ENCODE results near the gene APOL4.
"Not testable (repeated sequence)": the region's sequence is repeated elsewhere in the genome, so short reads cannot be mapped to it uniquely, and the experiment has no call there.

Gene APOL4

DNA sequence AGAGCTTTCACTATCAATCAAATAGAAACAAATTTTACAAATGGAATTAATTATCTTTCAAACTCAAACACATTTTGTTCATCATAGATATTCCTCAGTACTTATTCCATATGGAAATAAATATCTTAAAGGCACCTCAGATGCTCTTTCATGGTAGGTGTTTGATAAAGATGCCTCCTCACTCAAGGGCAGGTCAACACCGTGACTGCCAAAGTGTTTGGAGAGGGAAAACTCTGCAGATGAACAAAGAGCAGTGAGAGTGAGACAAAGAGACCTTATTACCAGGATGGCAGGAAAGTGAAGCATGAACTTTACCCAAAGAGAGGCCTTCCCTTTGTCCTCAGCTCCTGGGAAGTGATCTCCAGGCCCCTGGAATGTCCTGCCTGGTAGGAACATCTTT lies 26.8 kb upstream of the APOL4 start:
- H3K9me3 ChIP-seq (ENCODE audit: control insufficient read depth, insufficient read depth, low read length); H3K9ac ChIP-seq (ENCODE audit: low read depth, low read length); H3K4me3 ChIP-seq (ENCODE audit: low read depth, low read length); H3K4me1 ChIP-seq (ENCODE audit: control insufficient read depth, insufficient read depth, low read length); H3K36me3 ChIP-seq (ENCODE audit: control insufficient read depth, insufficient read depth, low read length); H3K27me3 ChIP-seq (ENCODE audit: control insufficient read depth, insufficient read depth, low read length): not testable (repeated sequence)

GRCh38 chr22:36227806-36228205 lies 26.2 kb upstream of the APOL4 start:
- Histone ChIP-seq H3K9ac (ENCODE audit: low read depth, low read length) (no peak overlapping the region), H3K36me3 (ENCODE audit: control insufficient read depth, insufficient read depth, low read length) (peaks cover 8% of the 10 kb centered on the region), H3K4me1 (ENCODE audit: control insufficient read depth, insufficient read depth, low read length) (no peaks in the 10 kb centered on the region), H3K27me3 (ENCODE audit: control insufficient read depth, insufficient read depth, low read length) (no peaks in the 10 kb centered on the region), H3K4me3 (ENCODE audit: low read depth, low read length) (no peak overlapping the region), H3K9me3 (ENCODE audit: control insufficient read depth, insufficient read depth, low read length) (no peaks in the 10 kb centered on the region)

DNA sequence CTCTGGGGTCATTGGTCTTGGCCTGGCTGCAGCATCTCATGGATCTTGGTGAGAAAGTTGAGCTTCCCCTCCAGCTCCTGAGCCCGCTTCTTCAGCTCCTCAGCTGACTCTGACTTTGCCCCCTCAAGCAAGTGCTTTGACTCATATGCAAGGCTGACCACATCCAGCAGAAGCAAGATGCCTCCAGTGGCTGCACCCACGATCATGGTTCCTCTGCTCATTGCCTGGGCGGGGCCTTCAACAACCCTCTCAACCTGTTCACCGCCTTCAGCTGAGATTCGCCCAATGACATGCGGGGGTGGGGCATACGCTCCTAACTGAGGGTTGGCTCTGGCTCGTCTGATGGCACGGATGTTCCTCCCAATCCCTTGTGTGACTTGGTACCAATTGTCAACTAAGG lies 25.8 kb upstream of the APOL4 start:
- Histone ChIP-seq H3K4me3 (ENCODE audit: low read depth, low read length) (no peak overlapping the region), H3K9ac (ENCODE audit: low read depth, low read length) (no peak overlapping the region), H3K9me3 (ENCODE audit: control insufficient read depth, insufficient read depth, low read length) (no peaks in the 10 kb centered on the region), H3K4me1 (ENCODE audit: control insufficient read depth, insufficient read depth, low read length) (no peaks in the 10 kb centered on the region), H3K27me3 (ENCODE audit: control insufficient read depth, insufficient read depth, low read length) (no peaks in the 10 kb centered on the region), H3K36me3 (ENCODE audit: control insufficient read depth, insufficient read depth, low read length) (peaks cover 8% of the 10 kb centered on the region)

DNA sequence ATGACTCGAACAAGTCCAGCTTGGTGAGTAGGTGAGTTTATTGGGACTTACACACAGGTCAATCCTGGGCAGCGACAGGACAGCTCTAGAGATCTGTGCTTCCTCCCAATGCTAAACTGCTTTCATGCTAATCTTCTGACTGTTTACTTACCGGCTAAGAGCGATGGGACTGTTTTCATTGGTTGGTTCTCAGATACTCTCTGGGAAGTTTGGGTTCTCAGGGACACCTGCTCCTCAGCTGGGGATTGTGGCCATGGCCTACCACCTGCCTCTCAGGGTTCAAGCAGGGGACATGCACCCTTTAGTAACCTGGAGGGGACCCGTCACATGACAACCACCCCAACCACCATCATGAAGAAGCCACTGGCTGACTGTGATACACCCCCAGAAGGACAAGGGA lies 24.6 kb upstream of the APOL4 start:
- Histone ChIP-seq H3K4me3 (ENCODE audit: low read depth, low read length) (no peak overlapping the region), H3K36me3 (ENCODE audit: control insufficient read depth, insufficient read depth, low read length) (peaks cover 8% of the 10 kb centered on the region), H3K27me3 (ENCODE audit: control insufficient read depth, insufficient read depth, low read length) (no peaks in the 10 kb centered on the region), H3K4me1 (ENCODE audit: control insufficient read depth, insufficient read depth, low read length) (no peaks in the 10 kb centered on the region), H3K9ac (ENCODE audit: low read depth, low read length) (no peak overlapping the region), H3K9me3 (ENCODE audit: control insufficient read depth, insufficient read depth, low read length) (no peaks in the 10 kb centered on the region)

GRCh38 chr22:36225333-36225922 lies 23.8 kb upstream of the APOL4 start:
- Histone ChIP-seq H3K36me3 (ENCODE audit: control insufficient read depth, insufficient read depth, low read length) (peaks cover 8% of the 10 kb centered on the region), H3K9me3 (ENCODE audit: control insufficient read depth, insufficient read depth, low read length) (no peaks in the 10 kb centered on the region), H3K27me3 (ENCODE audit: control insufficient read depth, insufficient read depth, low read length) (no peaks in the 10 kb centered on the region), H3K9ac (ENCODE audit: low read depth, low read length) (no peak overlapping the region), H3K4me1 (ENCODE audit: control insufficient read depth, insufficient read depth, low read length) (no peaks in the 10 kb centered on the region), H3K4me3 (ENCODE audit: low read depth, low read length) (no peak overlapping the region)

DNA sequence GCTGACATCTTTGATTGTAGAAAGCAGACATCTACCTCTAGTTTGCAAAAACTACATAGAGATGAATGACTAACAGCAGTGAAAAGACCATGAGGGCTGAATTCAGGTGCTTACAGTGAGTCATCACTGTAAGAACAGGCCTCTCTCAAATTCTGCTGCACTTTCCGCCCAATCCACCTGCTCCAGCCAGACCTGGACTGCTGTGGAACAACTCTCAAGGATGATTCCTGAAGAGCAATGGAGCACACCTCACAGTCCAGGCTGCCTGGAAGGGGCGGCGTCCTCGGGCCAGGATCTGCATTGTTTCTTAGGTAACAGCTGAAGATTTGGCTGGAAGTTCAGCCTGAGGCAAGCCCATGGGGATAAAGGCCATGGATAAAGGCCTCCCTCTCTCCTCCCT lies 22.6 kb upstream of the APOL4 start:
- no peaks in the 10 kb centered on the region for H3K27me3 ChIP-seq (ENCODE audit: control insufficient read depth, insufficient read depth, low read length)
- H3K4me3 ChIP-seq (ENCODE audit: low read depth, low read length), result no peak overlapping the region
- no peaks in the 10 kb centered on the region for H3K4me1 ChIP-seq (ENCODE audit: control insufficient read depth, insufficient read depth, low read length)
- peaks cover 8% of the 10 kb centered on the region for H3K36me3 ChIP-seq (ENCODE audit: control insufficient read depth, insufficient read depth, low read length)
- H3K9ac ChIP-seq (ENCODE audit: low read depth, low read length), result no peak overlapping the region
- H3K9me3 ChIP-seq (ENCODE audit: control insufficient read depth, insufficient read depth, low read length), result no peaks in the 10 kb centered on the region

- Histone ChIP-seq H3K9me3 (ENCODE audit: control insufficient read depth, insufficient read depth, low read length) (no peaks in the 10 kb centered on the region), H3K27me3 (ENCODE audit: control insufficient read depth, insufficient read depth, low read length) (no peaks in the 10 kb centered on the region), H3K4me3 (ENCODE audit: low read depth, low read length) (no peak overlapping the region), H3K36me3 (ENCODE audit: control insufficient read depth, insufficient read depth, low read length) (peaks cover 8% of the 10 kb centered on the region), H3K4me1 (ENCODE audit: control insufficient read depth, insufficient read depth, low read length) (no peaks in the 10 kb centered on the region), H3K9ac (ENCODE audit: low read depth, low read length) (peak overlapping the region; percentile 63)
Observed at GRCh38 chr22:36223504-36223903, 21.9 kb upstream of the APOL4 start.

DNA sequence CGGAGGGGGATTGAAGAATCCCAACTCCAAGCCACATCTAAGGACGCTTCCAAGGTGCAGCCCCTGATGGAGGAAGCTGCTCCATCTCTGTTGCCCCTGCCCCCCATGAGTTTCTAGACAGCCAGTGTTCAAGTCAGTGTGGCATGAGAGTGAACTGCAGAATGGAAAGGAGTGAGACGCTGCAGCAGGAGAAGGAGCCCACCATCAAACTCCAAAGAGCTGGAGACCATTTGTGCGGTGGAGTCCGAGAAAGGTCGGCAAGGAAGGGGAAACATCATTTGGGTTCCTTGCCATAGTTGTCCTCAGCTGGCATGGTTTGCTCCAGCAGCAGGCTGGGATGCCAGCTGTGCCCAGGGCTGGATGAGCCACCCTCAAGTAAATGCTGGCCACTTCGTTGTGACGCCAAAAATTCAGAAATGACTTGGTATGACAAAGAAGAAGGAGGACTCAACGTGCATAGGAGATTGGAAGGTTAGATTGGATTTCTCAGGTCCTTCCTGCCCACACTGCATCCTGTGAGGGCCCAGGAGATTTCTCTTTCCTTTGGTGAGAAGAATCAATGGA lies 21.4 kb upstream of the APOL4 start:
- Histone ChIP-seq H3K4me3 (ENCODE audit: low read depth, low read length) (no peak overlapping the region), H3K4me1 (ENCODE audit: control insufficient read depth, insufficient read depth, low read length) (no peaks in the 10 kb centered on the region), H3K9me3 (ENCODE audit: control insufficient read depth, insufficient read depth, low read length) (no peaks in the 10 kb centered on the region), H3K36me3 (ENCODE audit: control insufficient read depth, insufficient read depth, low read length) (peaks cover 6% of the 10 kb centered on the region), H3K9ac (ENCODE audit: low read depth, low read length) (no peak overlapping the region), H3K27me3 (ENCODE audit: control insufficient read depth, insufficient read depth, low read length) (no peaks in the 10 kb centered on the region)

DNA sequence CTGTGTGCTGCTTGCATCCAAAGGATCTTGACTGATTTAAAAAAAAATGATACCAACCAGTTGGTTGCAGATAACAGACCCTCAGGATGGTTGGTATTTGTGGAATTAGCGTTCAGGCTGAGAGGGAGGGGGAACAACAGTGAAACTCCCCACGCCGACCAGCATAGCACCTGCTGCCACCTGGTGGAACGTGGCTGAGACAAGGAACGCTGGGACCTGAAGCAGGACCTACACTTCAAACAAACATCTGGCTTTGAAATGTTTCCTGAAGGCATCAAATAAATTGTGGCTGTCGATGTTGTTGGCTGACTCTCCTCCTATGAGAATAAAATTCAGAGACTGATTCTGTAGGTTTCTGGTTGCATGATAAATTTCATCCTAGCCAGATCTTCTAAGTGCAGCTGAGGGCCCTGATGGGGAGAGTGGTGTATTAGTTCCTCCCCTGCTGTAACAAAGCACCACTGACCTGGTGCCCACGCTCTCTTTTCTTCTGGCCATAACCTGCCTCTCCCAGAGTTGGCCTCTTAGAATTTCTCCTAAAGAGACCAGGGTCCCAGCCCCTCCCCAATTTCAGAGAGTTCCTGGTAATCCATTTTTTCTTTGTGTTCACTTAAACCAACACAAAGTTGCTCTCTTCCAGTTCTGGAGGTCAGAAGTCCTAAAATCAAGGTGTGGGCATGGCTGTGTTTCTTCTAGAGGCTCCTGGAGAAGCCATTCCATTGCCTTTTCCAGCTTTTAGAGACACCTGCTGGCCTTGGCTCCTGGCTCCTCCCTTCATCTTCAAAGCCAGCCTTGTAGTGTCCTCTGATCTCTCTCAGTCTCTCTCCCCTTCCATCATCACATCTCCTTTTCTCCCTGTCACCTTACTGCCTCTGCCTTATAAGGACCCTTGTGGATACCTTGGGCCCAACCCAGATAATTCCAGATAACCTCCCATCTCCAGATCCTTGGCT lies 20.5 kb upstream of the APOL4 start:
- Histone ChIP-seq H3K9me3 (ENCODE audit: control insufficient read depth, insufficient read depth, low read length) (no peaks in the 10 kb centered on the region), H3K27me3 (ENCODE audit: control insufficient read depth, insufficient read depth, low read length) (no peaks in the 10 kb centered on the region), H3K4me1 (ENCODE audit: control insufficient read depth, insufficient read depth, low read length) (no peaks in the 10 kb centered on the region), H3K4me3 (ENCODE audit: low read depth, low read length) (no peak overlapping the region), H3K36me3 (ENCODE audit: control insufficient read depth, insufficient read depth, low read length) (no peaks in the 10 kb centered on the region), H3K9ac (ENCODE audit: low read depth, low read length) (no peak overlapping the region)

DNA sequence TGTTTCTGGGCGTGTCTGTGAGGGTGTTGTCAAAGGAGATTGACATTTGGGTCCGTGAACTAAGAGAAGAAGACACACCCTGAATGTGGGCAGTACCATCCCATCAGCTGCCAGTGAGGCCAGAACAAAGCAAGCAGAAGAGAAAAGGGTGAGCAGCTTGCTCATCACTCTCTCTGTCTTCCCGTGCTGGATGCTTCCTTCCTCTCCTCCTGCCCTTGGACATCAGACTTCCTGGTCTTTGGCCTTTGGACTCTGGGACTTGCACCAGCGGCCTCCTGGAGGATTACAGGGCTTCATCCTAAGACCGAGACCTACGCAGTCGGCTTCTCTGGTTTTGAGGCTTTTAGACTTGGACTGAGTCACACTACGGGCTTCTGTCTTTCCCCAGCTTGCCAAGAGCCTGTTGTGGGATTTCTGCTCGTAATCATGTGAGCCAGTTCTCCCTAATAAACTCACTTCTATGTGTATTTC lies 18.9 kb upstream of the APOL4 start:
- no peaks in the 10 kb centered on the region for H3K9me3 ChIP-seq (ENCODE audit: control insufficient read depth, insufficient read depth, low read length)
- H3K27me3 ChIP-seq (ENCODE audit: control insufficient read depth, insufficient read depth, low read length), result no peaks in the 10 kb centered on the region
- no peak overlapping the region for H3K9ac ChIP-seq (ENCODE audit: low read depth, low read length)
- H3K36me3 ChIP-seq (ENCODE audit: control insufficient read depth, insufficient read depth, low read length), result no peaks in the 10 kb centered on the region
- no peak overlapping the region for H3K4me3 ChIP-seq (ENCODE audit: low read depth, low read length)
- no peaks in the 10 kb centered on the region for H3K4me1 ChIP-seq (ENCODE audit: control insufficient read depth, insufficient read depth, low read length)

GRCh38 chr22:36218648-36219193 lies 17.1 kb upstream of the APOL4 start:
- Histone ChIP-seq H3K4me1 (ENCODE audit: control insufficient read depth, insufficient read depth, low read length) (no peaks in the 10 kb centered on the region), H3K36me3 (ENCODE audit: control insufficient read depth, insufficient read depth, low read length) (no peaks in the 10 kb centered on the region), H3K27me3 (ENCODE audit: control insufficient read depth, insufficient read depth, low read length) (no peaks in the 10 kb centered on the region), H3K9me3 (ENCODE audit: control insufficient read depth, insufficient read depth, low read length) (no peaks in the 10 kb centered on the region), H3K4me3 (ENCODE audit: low read depth, low read length) (no peak overlapping the region), H3K9ac (ENCODE audit: low read depth, low read length) (no peak overlapping the region)
